ENCODE measurements around the gene TMEM255A.

The TMEM255A gene

DNA sequence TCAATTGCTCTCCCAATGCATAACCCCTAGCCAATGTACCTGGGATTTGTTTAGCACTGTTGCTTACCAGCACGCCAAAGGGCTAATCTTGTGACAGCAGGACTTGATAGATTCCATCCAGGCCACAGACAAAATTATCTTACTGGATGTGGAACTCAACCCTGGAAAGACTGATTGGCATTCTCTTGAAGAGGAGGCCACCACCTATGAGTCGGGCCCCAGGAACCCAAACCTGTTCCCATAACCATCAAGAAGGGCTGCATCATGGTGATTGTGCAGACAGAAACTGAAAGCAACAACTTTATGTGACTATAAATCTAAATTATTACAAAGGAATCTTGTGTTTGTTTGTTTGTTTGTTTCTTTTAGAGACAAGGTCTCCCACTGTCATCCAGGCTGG, 19.9 kb upstream of the TMEM255A start:
- Histone ChIP-seq H3K4me3 (ENCODE audit: low read depth in 1 of 2, low read length in 2 of 2) (no peak overlapping the region), H3K4me1 (ENCODE audit: control insufficient read depth in 1 of 2, insufficient read depth in 2 of 2, low read length in 2 of 2) (no peaks in the 10 kb centered on the region), H3K27me3 (ENCODE audit: low read depth, low read length) (no peaks in the 10 kb centered on the region), H3K9me3 (ENCODE audit: control insufficient read depth in 1 of 2, low read length in 2 of 2) (no peaks in the 10 kb centered on the region), H3K36me3 (ENCODE audit: control insufficient read depth in 1 of 2, insufficient read depth in 2 of 2, low read length in 2 of 2) (no peaks in the 10 kb centered on the region), H3K27ac (ENCODE audit: low read length) (no peak overlapping the region)

DNA sequence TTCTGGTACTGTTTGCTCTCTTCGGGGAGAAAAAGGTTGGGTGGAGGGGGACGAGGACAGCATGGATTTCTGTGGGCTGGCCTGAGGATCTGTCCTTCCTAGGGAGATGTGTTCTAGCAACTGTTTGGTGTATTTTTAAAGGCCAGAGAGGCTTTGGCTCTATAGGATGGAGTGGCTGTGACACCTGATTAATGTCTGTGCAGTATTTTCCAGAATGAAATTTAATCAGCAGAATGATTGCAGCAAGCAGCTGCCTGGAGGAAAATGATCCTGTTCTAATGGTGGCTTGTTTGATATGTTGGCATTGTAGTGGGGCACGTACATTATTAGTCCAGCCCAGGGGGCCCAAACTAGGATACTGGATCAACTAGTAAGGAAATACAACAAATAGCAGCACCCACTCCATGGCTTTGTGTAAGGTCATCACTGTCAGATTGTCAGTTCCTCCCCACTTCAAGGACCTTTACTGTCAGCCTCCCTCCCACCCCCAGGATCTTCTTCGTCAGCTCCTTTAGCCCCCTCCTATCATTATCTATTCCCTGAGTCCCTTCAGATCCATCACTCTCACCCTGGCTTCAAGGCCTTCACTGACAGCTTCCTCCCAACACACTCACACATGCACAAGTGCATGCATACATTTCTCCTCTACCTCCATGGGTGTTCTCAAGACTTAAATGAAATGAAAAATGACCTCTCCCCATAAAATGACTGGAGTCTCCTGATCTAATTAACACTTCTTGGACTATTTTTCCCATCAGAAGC, 10.4 kb upstream of the TMEM255A start:
- Histone ChIP-seq H3K36me3 (ENCODE audit: control insufficient read depth in 1 of 2, insufficient read depth in 2 of 2, low read length in 2 of 2) (no peaks in the 10 kb centered on the region), H3K27me3 (ENCODE audit: low read depth, low read length) (no peaks in the 10 kb centered on the region), H3K9me3 (ENCODE audit: control insufficient read depth in 1 of 2, low read length in 2 of 2) (no peaks in the 10 kb centered on the region), H3K27ac (ENCODE audit: low read length) (no peak overlapping the region), H3K4me1 (ENCODE audit: control insufficient read depth in 1 of 2, insufficient read depth in 2 of 2, low read length in 2 of 2) (no peaks in the 10 kb centered on the region), H3K4me3 (ENCODE audit: low read depth in 1 of 2, low read length in 2 of 2) (no peak overlapping the region)

DNA sequence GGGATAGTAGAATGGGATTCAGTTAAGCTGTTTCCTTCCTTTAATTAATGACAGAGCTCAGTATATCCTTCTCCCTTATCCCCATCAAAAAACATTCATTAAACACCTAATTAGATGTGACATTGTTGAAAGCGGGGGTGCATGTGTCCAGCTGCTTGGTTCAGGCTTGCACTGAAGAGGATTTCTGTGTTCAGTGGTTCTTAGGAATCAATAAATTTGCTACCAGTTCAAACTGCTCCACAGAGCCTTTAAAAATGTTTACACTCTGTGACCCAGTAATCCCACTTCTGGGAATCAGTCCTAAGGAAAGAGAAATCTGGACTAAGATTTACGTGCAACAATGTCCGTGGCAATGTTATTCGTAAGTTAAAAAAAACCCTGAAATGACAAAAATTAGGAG, 7.2 kb upstream of the TMEM255A start:
- H3K36me3 ChIP-seq (ENCODE audit: control insufficient read depth in 1 of 2, insufficient read depth in 2 of 2, low read length in 2 of 2): no peaks in the 10 kb centered on the region
- no peak overlapping the region for H3K4me3 ChIP-seq (ENCODE audit: low read depth in 1 of 2, low read length in 2 of 2)
- no peaks in the 10 kb centered on the region for H3K9me3 ChIP-seq (ENCODE audit: control insufficient read depth in 1 of 2, low read length in 2 of 2)
- no peaks in the 10 kb centered on the region for H3K27me3 ChIP-seq (ENCODE audit: low read depth, low read length)
- no peaks in the 10 kb centered on the region for H3K4me1 ChIP-seq (ENCODE audit: control insufficient read depth in 1 of 2, insufficient read depth in 2 of 2, low read length in 2 of 2)
- no peak overlapping the region for H3K27ac ChIP-seq (ENCODE audit: low read length)

DNA sequence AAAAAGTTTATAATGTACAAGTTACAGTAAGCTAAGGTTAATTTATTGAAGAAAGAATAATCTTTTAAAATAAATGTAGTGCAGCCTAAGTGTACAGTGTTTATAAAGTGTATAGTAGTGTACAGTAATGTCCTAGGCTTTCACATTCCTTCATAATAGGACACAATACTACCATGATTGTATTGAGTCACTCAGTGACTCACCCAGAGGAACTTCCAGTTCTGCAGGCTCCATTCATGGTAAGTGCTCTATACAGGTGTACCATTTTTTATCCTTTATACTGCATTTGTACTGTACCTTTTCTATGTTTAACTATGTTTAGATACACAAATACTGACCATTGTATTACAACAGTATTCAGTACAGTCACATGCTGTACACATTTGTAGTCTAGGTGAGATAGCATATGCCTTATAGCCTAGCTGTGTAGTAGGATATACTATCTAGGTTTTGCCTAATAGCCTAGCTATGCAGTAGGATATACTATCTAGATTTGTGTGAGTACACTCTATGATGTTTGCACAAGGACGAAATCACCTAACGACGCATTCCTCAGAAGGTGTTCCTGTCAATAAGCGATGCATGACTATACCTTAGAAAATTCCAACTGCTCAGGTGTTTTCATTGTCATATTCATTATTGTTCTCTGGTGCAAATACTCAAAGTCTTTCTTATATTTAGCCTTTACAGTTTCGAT, 5.5 kb upstream of the TMEM255A start:
- H3K4me1 ChIP-seq (ENCODE audit: control insufficient read depth in 1 of 2, insufficient read depth in 2 of 2, low read length in 2 of 2): no peaks in the 10 kb centered on the region
- no peaks in the 10 kb centered on the region for H3K27me3 ChIP-seq (ENCODE audit: low read depth, low read length)
- H3K4me3 ChIP-seq (ENCODE audit: low read depth in 1 of 2, low read length in 2 of 2): no peak overlapping the region
- H3K27ac ChIP-seq (ENCODE audit: low read length): no peak overlapping the region
- no peaks in the 10 kb centered on the region for H3K36me3 ChIP-seq (ENCODE audit: control insufficient read depth in 1 of 2, insufficient read depth in 2 of 2, low read length in 2 of 2)
- no peaks in the 10 kb centered on the region for H3K9me3 ChIP-seq (ENCODE audit: control insufficient read depth in 1 of 2, low read length in 2 of 2)

DNA sequence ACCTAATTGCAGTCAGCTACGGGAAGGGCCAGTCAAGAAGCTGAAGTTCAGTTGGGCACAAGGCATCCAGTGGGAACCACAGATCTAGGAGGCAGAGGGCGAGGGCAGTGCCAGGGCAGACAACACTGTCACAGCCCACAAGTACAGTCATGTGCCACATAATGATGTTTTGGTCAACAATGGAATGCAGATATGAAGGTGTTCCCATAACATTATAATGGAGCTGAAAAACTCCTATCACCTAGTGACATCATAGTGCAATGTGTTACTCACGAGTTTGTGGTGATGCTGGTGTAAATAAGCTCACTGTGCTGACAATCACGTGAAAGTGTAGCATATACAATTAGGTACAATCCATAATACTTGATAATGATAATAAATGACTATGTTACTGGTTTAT, 4.5 kb upstream of the TMEM255A start:
- Histone ChIP-seq H3K4me3 (ENCODE audit: low read depth in 1 of 2, low read length in 2 of 2) (no peak overlapping the region), H3K4me1 (ENCODE audit: control insufficient read depth in 1 of 2, insufficient read depth in 2 of 2, low read length in 2 of 2) (no peaks in the 10 kb centered on the region), H3K27me3 (ENCODE audit: low read depth, low read length) (no peaks in the 10 kb centered on the region), H3K36me3 (ENCODE audit: control insufficient read depth in 1 of 2, insufficient read depth in 2 of 2, low read length in 2 of 2) (no peaks in the 10 kb centered on the region), H3K27ac (ENCODE audit: low read length) (no peak overlapping the region), H3K9me3 (ENCODE audit: control insufficient read depth in 1 of 2, low read length in 2 of 2) (no peaks in the 10 kb centered on the region)

DNA sequence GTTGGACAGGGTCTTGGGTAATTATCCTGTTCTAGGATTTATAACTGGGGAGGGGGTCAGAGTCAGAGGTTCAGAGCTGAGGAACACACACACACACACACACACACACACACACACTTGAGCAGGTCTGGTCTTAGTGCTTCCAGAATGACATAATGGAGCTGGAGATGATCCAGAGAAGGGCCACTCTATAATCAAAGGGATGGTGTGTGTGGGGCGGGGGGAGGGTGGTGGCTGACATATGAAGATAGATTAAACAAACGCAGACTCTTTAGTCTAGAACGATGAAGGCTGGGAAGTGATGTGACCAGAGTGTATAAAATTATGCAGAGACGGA, 434 bp upstream of the TMEM255A start:
- peak overlapping the region in 1 of 2 donors; percentile 55 for H3K4me3 ChIP-seq (ENCODE audit: low read depth in 1 of 2, low read length in 2 of 2)
- no peaks in the 10 kb centered on the region for H3K36me3 ChIP-seq (ENCODE audit: control insufficient read depth in 1 of 2, insufficient read depth in 2 of 2, low read length in 2 of 2)
- peaks cover 8% of the 10 kb centered on the region for H3K27me3 ChIP-seq (ENCODE audit: low read depth, low read length)
- H3K27ac ChIP-seq (ENCODE audit: low read length): no peak overlapping the region
- no peaks in the 10 kb centered on the region for H3K9me3 ChIP-seq (ENCODE audit: control insufficient read depth in 1 of 2, low read length in 2 of 2)
- H3K4me1 ChIP-seq (ENCODE audit: control insufficient read depth in 1 of 2, insufficient read depth in 2 of 2, low read length in 2 of 2): peaks cover 0 to 11% of the 10 kb centered on the region in 2 donors

DNA sequence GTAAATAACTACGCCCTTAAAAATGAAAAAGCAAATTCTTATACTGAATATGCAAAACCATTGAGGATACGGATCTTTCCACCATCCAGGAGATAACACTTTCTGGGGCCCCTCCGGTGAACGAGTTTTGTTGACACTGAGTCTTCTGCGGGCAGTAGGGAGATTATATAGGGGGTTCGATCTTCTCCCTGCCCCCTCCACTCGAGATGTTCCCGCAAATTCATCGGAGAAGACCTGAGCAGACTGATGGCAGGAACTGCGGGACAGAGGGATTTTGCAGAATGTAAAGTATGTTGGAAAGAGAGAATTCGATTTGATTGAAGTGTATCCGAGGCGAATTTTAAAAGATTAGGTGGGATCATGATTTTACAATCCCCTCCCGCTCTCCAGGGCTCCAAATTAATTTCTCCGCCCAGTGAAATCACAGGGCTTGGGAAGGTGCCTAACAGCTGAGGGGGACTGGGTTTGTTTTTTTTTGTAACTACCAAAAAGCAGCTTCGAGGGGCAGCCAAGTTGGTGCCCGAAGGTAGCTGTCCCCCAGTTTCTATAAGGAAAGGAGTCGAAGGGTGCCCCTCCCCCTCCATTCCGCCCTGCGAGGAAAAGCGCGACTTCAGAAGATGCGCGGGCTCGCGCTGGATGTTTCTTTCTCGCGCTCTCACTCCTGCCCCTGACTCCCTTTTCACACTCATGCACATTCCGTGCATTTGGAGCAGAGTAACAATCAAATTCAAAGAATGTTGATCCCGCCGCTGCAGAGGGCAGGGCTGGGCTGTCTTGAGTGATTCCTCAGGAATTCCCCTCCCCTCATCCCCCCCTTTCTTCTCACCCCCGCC, 1.2 kb downstream of the TMEM255A start:
- Histone ChIP-seq H3K27ac (ENCODE audit: low read length) (no peak overlapping the region), H3K36me3 (ENCODE audit: control insufficient read depth in 1 of 2, insufficient read depth in 2 of 2, low read length in 2 of 2) (no peaks in the 10 kb centered on the region), H3K4me1 (ENCODE audit: control insufficient read depth in 1 of 2, insufficient read depth in 2 of 2, low read length in 2 of 2) (peaks cover 0 to 11% of the 10 kb centered on the region in 2 donors), H3K27me3 (ENCODE audit: low read depth, low read length) (peaks cover 8% of the 10 kb centered on the region), H3K9me3 (ENCODE audit: control insufficient read depth in 1 of 2, low read length in 2 of 2) (no peaks in the 10 kb centered on the region), H3K4me3 (ENCODE audit: low read depth in 1 of 2, low read length in 2 of 2) (peak overlapping the region; percentile 39 to 58)

DNA sequence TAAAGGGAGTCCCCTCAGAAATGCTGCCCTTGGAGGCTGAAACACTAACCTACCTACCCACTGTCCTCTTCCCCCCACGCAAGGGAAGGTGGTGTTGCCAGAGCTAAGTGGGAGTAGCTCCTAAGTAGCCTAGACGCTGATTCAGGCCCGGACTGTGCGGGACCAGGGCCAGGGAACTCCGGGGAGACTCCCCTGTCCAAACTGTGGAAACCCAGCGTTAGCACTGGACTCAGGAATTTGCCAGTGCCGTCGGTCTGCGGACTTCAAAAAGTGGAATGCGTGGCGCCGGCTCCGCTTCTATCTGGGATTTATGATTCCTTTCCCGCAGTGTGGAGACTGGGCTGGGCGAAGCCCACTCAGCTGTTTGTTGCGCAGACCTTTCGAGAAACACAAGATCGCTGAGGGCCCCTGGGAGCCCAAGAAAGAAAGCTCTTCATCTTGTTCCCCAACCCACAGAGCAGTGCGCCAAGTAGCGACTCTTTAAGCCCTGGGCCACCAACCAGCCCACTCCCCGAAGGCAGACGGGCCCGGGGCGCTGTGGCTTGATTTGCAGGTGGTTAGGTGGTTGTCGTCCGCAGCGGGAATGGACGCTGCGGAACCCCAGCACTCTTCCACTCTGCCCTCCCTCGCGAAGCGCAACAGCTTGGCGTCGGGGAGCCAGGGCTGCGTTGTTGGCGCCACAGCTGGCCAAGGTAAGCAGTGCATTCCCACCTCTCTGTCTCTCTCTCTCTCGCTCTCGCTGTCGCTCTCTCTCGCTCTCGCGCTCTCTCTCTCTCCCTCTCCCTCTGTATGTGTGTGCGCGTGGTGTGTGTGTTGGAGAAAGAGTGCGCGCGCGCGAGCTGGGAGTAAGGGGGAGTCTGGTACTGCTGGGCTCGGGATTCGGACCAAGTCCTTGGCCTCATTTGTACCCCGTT, 2.0 kb downstream of the TMEM255A start:
- Histone ChIP-seq H3K27ac (ENCODE audit: low read length) (no peak overlapping the region), H3K27me3 (ENCODE audit: low read depth, low read length) (peaks cover 8% of the 10 kb centered on the region), H3K4me3 (ENCODE audit: low read depth in 1 of 2, low read length in 2 of 2) (peak overlapping the region; percentile 39 to 58), H3K9me3 (ENCODE audit: control insufficient read depth in 1 of 2, low read length in 2 of 2) (no peaks in the 10 kb centered on the region), H3K4me1 (ENCODE audit: control insufficient read depth in 1 of 2, insufficient read depth in 2 of 2, low read length in 2 of 2) (peaks cover 0 to 11% of the 10 kb centered on the region in 2 donors), H3K36me3 (ENCODE audit: control insufficient read depth in 1 of 2, insufficient read depth in 2 of 2, low read length in 2 of 2) (no peaks in the 10 kb centered on the region)

DNA sequence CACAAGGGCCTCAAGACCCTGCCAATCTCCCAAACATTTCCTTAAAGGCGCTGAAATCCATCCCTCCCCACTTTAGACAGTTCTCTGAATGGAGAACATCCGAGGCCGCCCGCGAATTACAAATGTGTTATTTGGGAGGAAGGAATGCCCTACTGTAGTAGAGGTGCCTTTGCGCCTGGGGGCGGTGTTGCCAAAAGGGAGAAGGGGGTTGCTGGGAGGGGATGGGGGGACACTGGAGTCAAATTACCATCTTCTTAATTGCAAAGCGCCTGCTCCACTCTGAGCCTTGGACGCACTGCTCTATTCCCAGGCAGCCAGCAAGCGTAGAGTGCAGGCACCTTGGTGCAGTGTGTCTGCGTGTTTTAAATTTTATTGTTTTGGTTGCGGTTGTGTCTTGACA, 2.7 kb downstream of the TMEM255A start:
- no peaks in the 10 kb centered on the region for H3K36me3 ChIP-seq (ENCODE audit: control insufficient read depth in 1 of 2, insufficient read depth in 2 of 2, low read length in 2 of 2)
- H3K9me3 ChIP-seq (ENCODE audit: control insufficient read depth in 1 of 2, low read length in 2 of 2): no peaks in the 10 kb centered on the region
- peak overlapping the region in 1 of 2 donors; percentile 58 for H3K4me3 ChIP-seq (ENCODE audit: low read depth in 1 of 2, low read length in 2 of 2)
- H3K4me1 ChIP-seq (ENCODE audit: control insufficient read depth in 1 of 2, insufficient read depth in 2 of 2, low read length in 2 of 2): peaks cover 0 to 11% of the 10 kb centered on the region in 2 donors
- H3K27ac ChIP-seq (ENCODE audit: low read length): no peak overlapping the region
- H3K27me3 ChIP-seq (ENCODE audit: low read depth, low read length): peaks cover 8% of the 10 kb centered on the region

DNA sequence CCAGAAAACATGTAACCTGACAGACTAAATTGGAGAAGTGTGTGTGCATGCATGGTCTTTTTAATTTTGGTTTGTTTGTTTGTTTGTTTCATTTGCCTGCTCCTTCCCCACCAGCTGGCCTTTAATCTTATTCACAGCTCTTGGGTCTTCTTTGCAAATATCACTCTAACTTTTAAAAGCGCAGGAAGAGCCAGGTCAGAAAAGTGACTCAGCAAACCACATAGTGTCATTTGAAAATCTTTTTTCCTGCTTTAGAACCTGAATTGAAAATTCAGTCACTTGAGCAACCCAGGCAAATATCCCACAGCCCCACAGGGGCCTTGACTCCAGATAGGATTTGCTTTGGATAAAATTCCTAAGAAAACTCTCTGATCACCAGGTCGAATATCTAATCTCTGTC, 4.6 kb downstream of the TMEM255A start:
- H3K4me3 ChIP-seq (ENCODE audit: low read depth in 1 of 2, low read length in 2 of 2): no peak overlapping the region
- H3K4me1 ChIP-seq (ENCODE audit: control insufficient read depth in 1 of 2, insufficient read depth in 2 of 2, low read length in 2 of 2): peaks cover 0 to 11% of the 10 kb centered on the region in 2 donors
- no peak overlapping the region for H3K27ac ChIP-seq (ENCODE audit: low read length)
- peaks cover 8% of the 10 kb centered on the region for H3K27me3 ChIP-seq (ENCODE audit: low read depth, low read length)
- no peaks in the 10 kb centered on the region for H3K36me3 ChIP-seq (ENCODE audit: control insufficient read depth in 1 of 2, insufficient read depth in 2 of 2, low read length in 2 of 2)
- no peaks in the 10 kb centered on the region for H3K9me3 ChIP-seq (ENCODE audit: control insufficient read depth in 1 of 2, low read length in 2 of 2)

Data from muscle layer of duodenum (tissue), 2 donors.